ENCODE results near the gene CCDC181. TPM values are rescaled to one million over a fixed set of nuclear protein-coding genes. Genes with fewer than 3 reads are reported as not detected.

CCDC181 gene
- total and polyA plus RNA-seq, 4 donors, result 0.02 to 0.08 TPM; not detected in 2

DNA sequence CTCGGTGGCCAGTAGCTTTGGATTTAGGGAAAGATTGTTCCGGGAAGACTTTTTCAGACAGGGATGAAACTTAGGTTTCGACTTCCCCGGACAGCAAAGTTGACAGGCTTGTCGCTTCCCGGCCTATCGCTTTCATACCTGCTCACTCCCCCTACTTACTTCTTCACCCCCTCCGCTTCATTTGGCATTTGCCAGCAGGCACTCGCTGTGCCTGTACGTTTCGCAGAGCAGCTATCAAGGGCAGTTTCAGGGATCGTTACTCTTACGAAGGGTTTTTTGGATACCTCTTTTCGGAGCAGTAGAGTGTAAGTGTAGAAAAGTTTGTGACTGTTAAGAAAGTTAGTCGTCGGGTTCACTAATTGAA, 58.9 kb downstream of the CCDC181 start:
- H3K27ac ChIP-seq (ENCODE audit: low read depth in 1 of 2, low read length in 2 of 2), result peak overlapping the region; percentile 83 to 88
- H3K9me3 ChIP-seq (ENCODE audit: control insufficient read depth in 4 of 4, low read length in 3 of 4), result no peaks in the 10 kb centered on the region
- peak overlapping the region; percentile 54 to 100 (median 85) for H3K4me3 ChIP-seq (ENCODE audit: low read depth in 1 of 3, low read length in 3 of 3)
- DNase-seq (ENCODE audit: low spot score), result peak; percentile 35
- TF ChIP-seq TAF1 (conservative IDR thresholded peaks at IDR 0.05), result no peak
- under 1% methylated on average over 16 of the region's 16 CpGs for WGBS
- H3K4me1 ChIP-seq (ENCODE audit: control insufficient read depth in 4 of 4, insufficient read depth in 4 of 4, low read length in 3 of 4), result peaks cover 2 to 17% (median 12%) of the 10 kb centered on the region in 4 donors
- H3K36me3 ChIP-seq (ENCODE audit: control insufficient read depth in 4 of 4, insufficient read depth in 3 of 4, low read depth in 1 of 4, low read length in 3 of 4), result peaks cover 0 to 13% (median 7%) of the 10 kb centered on the region in 4 donors
- H3K27me3 ChIP-seq (ENCODE audit: control insufficient read depth in 4 of 4, insufficient read depth in 4 of 4, low read length in 3 of 4), result no peaks in the 10 kb centered on the region
- H3K9ac ChIP-seq (ENCODE audit: low read depth in 1 of 2, low read length in 2 of 2), result peak overlapping the region; percentile 44 to 95

DNA sequence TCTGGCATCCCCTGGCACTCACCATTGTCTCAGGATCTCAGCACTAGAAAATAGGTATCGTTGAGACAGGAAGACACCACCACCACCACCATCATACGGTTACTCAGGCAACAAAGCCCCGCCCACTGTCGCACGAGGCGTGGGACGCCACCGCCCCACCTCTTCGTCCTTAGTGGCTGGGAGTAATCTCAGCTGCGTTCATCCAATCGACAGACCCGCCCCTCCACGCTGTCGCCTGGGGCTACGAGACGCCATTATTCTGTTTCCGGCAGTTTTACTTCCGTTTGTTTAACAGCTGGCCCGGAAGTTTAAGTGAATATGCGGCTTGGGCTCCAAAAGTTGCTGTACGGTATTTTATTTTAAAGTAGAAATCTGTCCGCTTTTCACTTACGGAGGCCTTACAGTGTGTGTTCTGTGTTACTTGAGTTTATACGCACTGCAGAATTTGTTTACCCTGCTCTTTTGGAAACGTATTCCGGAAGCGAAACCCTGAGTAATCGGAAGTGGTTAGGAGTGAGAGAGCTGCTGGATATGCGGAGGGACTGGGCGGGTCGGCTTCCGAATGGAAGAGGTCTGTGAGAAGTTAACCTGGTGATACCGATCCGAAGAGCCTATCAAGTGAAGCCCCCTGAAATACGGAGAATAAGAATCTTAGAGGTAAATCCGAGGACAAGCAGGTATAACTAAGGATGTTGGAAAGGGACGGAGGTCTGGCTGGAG, 59.4 kb downstream of the CCDC181 start, which contains the start of the genes BLZF1 and NME7:
TSS of gene BLZF1 (plus strand) at position 510 of the 720 bp plus-strand sequence. CDS start 1,328 bp downstream, outside the sequence.
TSS of gene NME7 (minus strand) at position 112 of the 720 bp plus-strand sequence. CDS start at position 25, 87 bp downstream.
- H3K9me3 ChIP-seq (ENCODE audit: control insufficient read depth in 4 of 4, low read length in 3 of 4), result no peaks in the 10 kb centered on the region
- H3K27me3 ChIP-seq (ENCODE audit: control insufficient read depth in 4 of 4, insufficient read depth in 4 of 4, low read length in 3 of 4), result no peaks in the 10 kb centered on the region
- TF ChIP-seq, protein P1, sequence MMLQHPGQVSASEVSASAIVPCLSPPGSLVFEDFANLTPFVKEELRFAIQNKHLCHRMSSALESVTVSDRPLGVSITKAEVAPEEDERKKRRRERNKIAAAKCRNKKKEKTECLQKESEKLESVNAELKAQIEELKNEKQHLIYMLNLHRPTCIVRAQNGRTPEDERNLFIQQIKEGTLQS (IDR thresholded peaks at IDR 0.05), result no peak
- TF ChIP-seq EGR1 (IDR thresholded peaks at IDR 0.05; ENCODE audit: low read depth in 2 of 2) (peak; percentile 80 to 96), JUND (IDR thresholded peaks at IDR 0.05) (peak in 1 of 2 donors; percentile 31), FOXA1 (IDR thresholded peaks at IDR 0.05) (no peak), GABPA (IDR thresholded peaks at IDR 0.05 in 1 of 2, conservative IDR thresholded peaks at IDR 0.05 in 1 of 2) (peak; percentile 91 to 98), SP1 (IDR thresholded peaks at IDR 0.05) (peak; percentile 72), FOXA2 (IDR thresholded peaks at IDR 0.05) (no peak), HNF4A (conservative IDR thresholded peaks at IDR 0.05) (no peak), NR2F2 (IDR thresholded peaks at IDR 0.05) (peak; percentile 50), TAF1 (conservative IDR thresholded peaks at IDR 0.05) (peak; percentile 31), RAD21 (IDR thresholded peaks at IDR 0.05) (peak; percentile 35 to 37), RXRA (IDR thresholded peaks at IDR 0.05) (peak; percentile 30 to 32), YY1 (IDR thresholded peaks at IDR 0.05) (peak; percentile 96)
- TF ChIP-seq, protein P2, sequence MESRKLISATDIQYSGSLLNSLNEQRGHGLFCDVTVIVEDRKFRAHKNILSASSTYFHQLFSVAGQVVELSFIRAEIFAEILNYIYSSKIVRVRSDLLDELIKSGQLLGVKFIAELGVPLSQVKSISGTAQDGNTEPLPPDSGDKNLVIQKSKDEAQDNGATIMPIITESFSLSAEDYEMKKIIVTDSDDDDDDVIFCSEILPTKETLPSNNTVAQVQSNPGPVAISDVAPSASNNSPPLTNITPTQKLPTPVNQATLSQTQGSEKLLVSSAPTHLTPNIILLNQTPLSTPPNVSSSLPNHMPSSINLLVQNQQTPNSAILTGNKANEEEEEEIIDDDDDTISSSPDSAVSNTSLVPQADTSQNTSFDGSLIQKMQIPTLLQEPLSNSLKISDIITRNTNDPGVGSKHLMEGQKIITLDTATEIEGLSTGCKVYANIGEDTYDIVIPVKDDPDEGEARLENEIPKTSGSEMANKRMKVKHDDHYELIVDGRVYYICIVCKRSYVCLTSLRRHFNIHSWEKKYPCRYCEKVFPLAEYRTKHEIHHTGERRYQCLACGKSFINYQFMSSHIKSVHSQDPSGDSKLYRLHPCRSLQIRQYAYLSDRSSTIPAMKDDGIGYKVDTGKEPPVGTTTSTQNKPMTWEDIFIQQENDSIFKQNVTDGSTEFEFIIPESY (IDR thresholded peaks at IDR 0.05), result peak; percentile 17
- TF ChIP-seq, protein P3, sequence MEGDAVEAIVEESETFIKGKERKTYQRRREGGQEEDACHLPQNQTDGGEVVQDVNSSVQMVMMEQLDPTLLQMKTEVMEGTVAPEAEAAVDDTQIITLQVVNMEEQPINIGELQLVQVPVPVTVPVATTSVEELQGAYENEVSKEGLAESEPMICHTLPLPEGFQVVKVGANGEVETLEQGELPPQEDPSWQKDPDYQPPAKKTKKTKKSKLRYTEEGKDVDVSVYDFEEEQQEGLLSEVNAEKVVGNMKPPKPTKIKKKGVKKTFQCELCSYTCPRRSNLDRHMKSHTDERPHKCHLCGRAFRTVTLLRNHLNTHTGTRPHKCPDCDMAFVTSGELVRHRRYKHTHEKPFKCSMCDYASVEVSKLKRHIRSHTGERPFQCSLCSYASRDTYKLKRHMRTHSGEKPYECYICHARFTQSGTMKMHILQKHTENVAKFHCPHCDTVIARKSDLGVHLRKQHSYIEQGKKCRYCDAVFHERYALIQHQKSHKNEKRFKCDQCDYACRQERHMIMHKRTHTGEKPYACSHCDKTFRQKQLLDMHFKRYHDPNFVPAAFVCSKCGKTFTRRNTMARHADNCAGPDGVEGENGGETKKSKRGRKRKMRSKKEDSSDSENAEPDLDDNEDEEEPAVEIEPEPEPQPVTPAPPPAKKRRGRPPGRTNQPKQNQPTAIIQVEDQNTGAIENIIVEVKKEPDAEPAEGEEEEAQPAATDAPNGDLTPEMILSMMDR (IDR thresholded peaks at IDR 0.05; ENCODE audit: low read depth, low read length, missing input control), result no peak
- TF ChIP-seq, protein P4, sequence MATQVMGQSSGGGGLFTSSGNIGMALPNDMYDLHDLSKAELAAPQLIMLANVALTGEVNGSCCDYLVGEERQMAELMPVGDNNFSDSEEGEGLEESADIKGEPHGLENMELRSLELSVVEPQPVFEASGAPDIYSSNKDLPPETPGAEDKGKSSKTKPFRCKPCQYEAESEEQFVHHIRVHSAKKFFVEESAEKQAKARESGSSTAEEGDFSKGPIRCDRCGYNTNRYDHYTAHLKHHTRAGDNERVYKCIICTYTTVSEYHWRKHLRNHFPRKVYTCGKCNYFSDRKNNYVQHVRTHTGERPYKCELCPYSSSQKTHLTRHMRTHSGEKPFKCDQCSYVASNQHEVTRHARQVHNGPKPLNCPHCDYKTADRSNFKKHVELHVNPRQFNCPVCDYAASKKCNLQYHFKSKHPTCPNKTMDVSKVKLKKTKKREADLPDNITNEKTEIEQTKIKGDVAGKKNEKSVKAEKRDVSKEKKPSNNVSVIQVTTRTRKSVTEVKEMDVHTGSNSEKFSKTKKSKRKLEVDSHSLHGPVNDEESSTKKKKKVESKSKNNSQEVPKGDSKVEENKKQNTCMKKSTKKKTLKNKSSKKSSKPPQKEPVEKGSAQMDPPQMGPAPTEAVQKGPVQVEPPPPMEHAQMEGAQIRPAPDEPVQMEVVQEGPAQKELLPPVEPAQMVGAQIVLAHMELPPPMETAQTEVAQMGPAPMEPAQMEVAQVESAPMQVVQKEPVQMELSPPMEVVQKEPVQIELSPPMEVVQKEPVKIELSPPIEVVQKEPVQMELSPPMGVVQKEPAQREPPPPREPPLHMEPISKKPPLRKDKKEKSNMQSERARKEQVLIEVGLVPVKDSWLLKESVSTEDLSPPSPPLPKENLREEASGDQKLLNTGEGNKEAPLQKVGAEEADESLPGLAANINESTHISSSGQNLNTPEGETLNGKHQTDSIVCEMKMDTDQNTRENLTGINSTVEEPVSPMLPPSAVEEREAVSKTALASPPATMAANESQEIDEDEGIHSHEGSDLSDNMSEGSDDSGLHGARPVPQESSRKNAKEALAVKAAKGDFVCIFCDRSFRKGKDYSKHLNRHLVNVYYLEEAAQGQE (IDR thresholded peaks at IDR 0.05), result peak; percentile 32
- TF ChIP-seq, protein P5, sequence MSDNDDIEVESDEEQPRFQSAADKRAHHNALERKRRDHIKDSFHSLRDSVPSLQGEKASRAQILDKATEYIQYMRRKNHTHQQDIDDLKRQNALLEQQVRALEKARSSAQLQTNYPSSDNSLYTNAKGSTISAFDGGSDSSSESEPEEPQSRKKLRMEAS (IDR thresholded peaks at IDR 0.05), result peak; percentile 97
- H3K36me3 ChIP-seq (ENCODE audit: control insufficient read depth in 4 of 4, insufficient read depth in 3 of 4, low read depth in 1 of 4, low read length in 3 of 4), result peaks cover 0 to 8% (median 3%) of the 10 kb centered on the region in 4 donors
- H3K9ac ChIP-seq (ENCODE audit: low read depth in 1 of 2, low read length in 2 of 2), result peak within 1 kb of the TSS; percentile 44 to 95
- peaks cover 2 to 17% (median 12%) of the 10 kb centered on the region in 4 donors for H3K4me1 ChIP-seq (ENCODE audit: control insufficient read depth in 4 of 4, insufficient read depth in 4 of 4, low read length in 3 of 4)
- peak within 1 kb of the TSS; percentile 83 to 88 for H3K27ac ChIP-seq (ENCODE audit: low read depth in 1 of 2, low read length in 2 of 2)
- peak; percentile 97 for DNase-seq (ENCODE audit: low spot score)
- H3K4me3 ChIP-seq (ENCODE audit: low read depth in 1 of 3, low read length in 3 of 3), result peak within 1 kb of the TSS; percentile 54 to 100 (median 85)
- under 1% methylated on average over 37 of the region's 37 CpGs for WGBS

Data from liver (tissue), 9 donors.